Gastrocnemius medialis (tissue), 4 donors: ENCODE measurements around the gene PPP1R12B. TPM values are rescaled to one million over a fixed set of nuclear protein-coding genes. Genes with fewer than 3 reads are reported as not detected.

ENCODE experiments used
- ATAC-seq, 2 donors: fragments of 150-250 bp; one replicate each; pipeline ENCODE4 v1.9.1; 2016
- DNase-seq, 2 donors: peaks; one replicate each; pipeline ENCODE4 v3.0.0-alpha.2; 2019
- H3K27ac ChIP-seq, 4 donors: fragments of 200-600 bp; sonication (generic); 1 replicate in 1 of 4; 2 replicates in 3 of 4; pipeline ENCODE4 v1.5.1; 2016 to 2018; ENCODE audit warnings: mild to moderate bottlenecking in 2 of 4, moderate library complexity in 1 of 4
- H3K27me3 ChIP-seq, 3 donors: fragments of 200-600 bp; sonication (generic) in 2 of 3; 1 replicate in 1 of 3; 2 replicates in 2 of 3; pipeline versions ENCODE4 v1.5.1 to v1.6.0; 2016 to 2019; ENCODE audit warnings: mild to moderate bottlenecking in 1 of 3, moderate library complexity in 1 of 3
- H3K36me3 ChIP-seq, 2 donors: fragments of 200-600 bp; sonication (generic) in 1 of 2; one replicate each; pipeline ENCODE4 v1.5.1; 2017 to 2018
- H3K4me1 ChIP-seq, 2 donors: fragments of 200-600 bp; sonication (generic) in 1 of 2; one replicate each; pipeline ENCODE4 v1.5.1; 2016 to 2017; ENCODE audit warnings: mild to moderate bottlenecking in 2 of 2
- H3K4me3 ChIP-seq, 4 donors: fragments of 200-600 bp; sonication (generic) in 3 of 4; 1 replicate in 1 of 4; 2 replicates in 3 of 4; pipeline ENCODE4 v1.5.1; 2016 to 2019; ENCODE audit warnings: mild to moderate bottlenecking in 2 of 4
- H3K9me3 ChIP-seq, 3 donors: fragments of 200-600 bp; sonication (generic) in 2 of 3; 1 replicate in 1 of 3; 2 replicates in 2 of 3; pipeline ENCODE4 v1.5.1; 2016 to 2019
- CTCF ChIP-seq, 5 experiments: fragments of 450-650 bp in 3 of 5; fragments of 200-600 bp in 2 of 5; sonication (generic) in 2 of 5; IDR thresholded peaks in 4 of 5; conservative IDR thresholded peaks in 1 of 5; 1 replicate in 4 of 5; 2 replicates in 1 of 5; pipeline ENCODE4 v1.5.1; 2016 to 2019; ENCODE audit warnings: antibody characterized with exemption in 5 of 5, mild to moderate bottlenecking in 3 of 5, moderate library complexity in 3 of 5
- POLR2A ChIP-seq, 2 donors: fragments of 450-650 bp; IDR thresholded peaks; one replicate each; pipeline ENCODE4 v1.6.1; 2017; ENCODE audit warnings: antibody characterized with exemption in 2 of 2, mild to moderate bottlenecking in 2 of 2, moderate library complexity in 2 of 2
- in situ Hi-C, 4 donors: fragments of 200-750 bp; cut with MboI; loops; one replicate each; pipeline versions ENCODE4 v1.15.0 to v1.8.0; 2017; ENCODE audit warnings: low sequenced_read_pairs in 4 of 4
- intact Hi-C: fragments of 100-400 bp; cut with DNase I; formaldehyde crosslinking; loops from one replicate; pipeline ENCODE4 v1.15.1; 2023; ENCODE audit warnings: low total_unique reads
- total RNA-seq, 4 donors: library from RNA; depleted of rRNA; stranded (reverse); fragments of >200 nt; gene quantifications; one replicate each; pipeline versions ENCODE4 v1.1.0 to v1.2.3, GENCODE V29; 2016

Gene PPP1R12B
- total RNA-seq, 4 donors from 2014 or later: 127 to 207 (median 139) TPM

- Histone ChIP-seq H3K27ac (no peak overlapping the region), H3K27me3 (no peaks in the 10 kb centered on the region), H3K36me3 (no peaks in the 10 kb centered on the region), H3K4me1 (peaks cover 0 to 4% of the 10 kb centered on the region in 2 donors), H3K9me3 (no peaks in the 10 kb centered on the region), H3K4me3 (no peak overlapping the region)
- TF ChIP-seq CTCF (IDR thresholded peaks at IDR 0.05 in 4 of 5, conservative IDR thresholded peaks at IDR 0.05 in 1 of 5) (peak; percentile 70 to 91 (median 82)), POLR2A (IDR thresholded peaks at IDR 0.05) (no peak)
- intact Hi-C loops (loop anchor here (1.0 to 2.0 kb wide), 2 partner anchors 41 to 122 kb away; partner anchors contain the start of gene LGR6), in situ Hi-C loops (loop anchor here in 2 of 4 donors (10.0 to 25.0 kb wide), 2 partner anchors 121 to 397 kb away; partner anchors contain the start of genes LGR6 (in 2 of the 2) and SYT2 (in 1 of the 2))
- peak; percentile 83 to 91 for ATAC-seq
- DNase-seq: peak; percentile 45 to 59
These were observed 32.8 kb upstream of the PPP1R12B start for GRCh38 chr1:202315576-202316168.

- in situ Hi-C loops (loop anchor here in 2 of 4 donors (10.0 to 25.0 kb wide), 2 partner anchors 121 to 396 kb away; partner anchors contain the start of genes LGR6 (in 2 of the 2) and SYT2 (in 1 of the 2)), intact Hi-C loops (no loop called here)
- H3K36me3 ChIP-seq: no peaks in the 10 kb centered on the region
These were observed 32.3 kb upstream of the PPP1R12B start for GRCh38 chr1:202316186-202316585.

GRCh38 chr1:202317941-202318925 is 30.3 kb upstream of the PPP1R12B start:
- ATAC-seq: no peak
- Histone ChIP-seq H3K4me1 (no peaks in the 10 kb centered on the region), H3K4me3 (no peak overlapping the region), H3K9me3 (no peaks in the 10 kb centered on the region), H3K27ac (no peak overlapping the region), H3K27me3 (no peaks in the 10 kb centered on the region), H3K36me3 (no peaks in the 10 kb centered on the region)
- no peak for TF ChIP-seq CTCF (IDR thresholded peaks at IDR 0.05 in 4 of 5, conservative IDR thresholded peaks at IDR 0.05 in 1 of 5)
- TF ChIP-seq POLR2A (IDR thresholded peaks at IDR 0.05): no peak
- DNase-seq: no peak
- in situ Hi-C loops (loop anchor here in 2 of 4 donors (10.0 to 25.0 kb wide), 2 partner anchors 123 to 394 kb away; partner anchors contain the start of genes LGR6 (in 2 of the 2) and SYT2 (in 1 of the 2)), intact Hi-C loops (no loop called here)

More at GRCh38 chr1:202316186-202316585, 32.3 kb upstream of the PPP1R12B start:
- Histone ChIP-seq H3K27ac (no peak overlapping the region), H3K4me3 (no peak overlapping the region), H3K27me3 (no peaks in the 10 kb centered on the region), H3K9me3 (no peaks in the 10 kb centered on the region), H3K4me1 (peaks cover 0 to 4% of the 10 kb centered on the region in 2 donors)
- DNase-seq: no peak
- no peak for TF ChIP-seq CTCF (IDR thresholded peaks at IDR 0.05 in 4 of 5, conservative IDR thresholded peaks at IDR 0.05 in 1 of 5)
- TF ChIP-seq POLR2A (IDR thresholded peaks at IDR 0.05): no peak
- ATAC-seq: no peak

GRCh38 chr1:202319381-202320080 is 29.0 kb upstream of the PPP1R12B start:
- H3K27ac ChIP-seq: no peak overlapping the region
- ATAC-seq (no peak), DNase-seq (no peak)
- no peaks in the 10 kb centered on the region for H3K9me3 ChIP-seq
- in situ Hi-C loops (loop anchor here in 2 of 4 donors (10.0 to 25.0 kb wide), 2 partner anchors 125 to 393 kb away; partner anchors contain the start of genes LGR6 (in 2 of the 2) and SYT2 (in 1 of the 2)), intact Hi-C loops (no loop called here)
- H3K27me3 ChIP-seq: no peaks in the 10 kb centered on the region
- no peaks in the 10 kb centered on the region for H3K36me3 ChIP-seq
- H3K4me3 ChIP-seq: no peak overlapping the region
- TF ChIP-seq POLR2A (IDR thresholded peaks at IDR 0.05) (no peak), CTCF (IDR thresholded peaks at IDR 0.05 in 4 of 5, conservative IDR thresholded peaks at IDR 0.05 in 1 of 5) (no peak)
- no peaks in the 10 kb centered on the region for H3K4me1 ChIP-seq
